A172 (cell line): Measurements from ENCODE around the gene TAS2R5. TPM values are rescaled to one million over a fixed set of nuclear protein-coding genes. Genes with fewer than 3 reads are reported as not detected.
"Not testable (repeated sequence)": the region's sequence is repeated elsewhere in the genome, so short reads cannot be mapped to it uniquely, and the experiment has no call there.

Experiments used
- DNase-seq: peaks from one replicate; pipeline ENCODE4 v3.0.0-alpha.2; 2015; ENCODE audit warnings: low spot score
- total RNA-seq: library from RNA; depleted of rRNA; stranded (reverse); fragments of >200 nt; shearing (Covaris generic); gene quantifications from 2 replicates; pipeline ENCODE4 v1.2.3, GENCODE V29; 2014; rRNA removed

The TAS2R5 gene
- 0.10 TPM in 1 of 2 replicates, not detected in the other for total RNA-seq

- no peak for DNase-seq
Observed at GRCh38 chr7:141789917-141790316, at the start of gene TAS2R5. Gene TAS2R5, plus strand, starts transcription at chr7:141790217. Its CDS starts 145 bp downstream, at chr7:141790362.

GRCh38 chr7:141742229-141742628, 47.8 kb upstream of the TAS2R5 start:
- DNase-seq = no peak

- no peak for DNase-seq
Observed at GRCh38 chr7:141744131-141744530, 45.9 kb upstream of the TAS2R5 start.

GRCh38 chr7:141748396-141748795, 41.6 kb upstream of the TAS2R5 start:
- no peak for DNase-seq

- peak; percentile 6 for DNase-seq
Observed at GRCh38 chr7:141751904-141752303, 38.1 kb upstream of the TAS2R5 start.

GRCh38 chr7:141752634-141753033, 37.4 kb upstream of the TAS2R5 start:
- no peak for DNase-seq

GRCh38 chr7:141754939-141755338, 35.1 kb upstream of the TAS2R5 start:
- no peak for DNase-seq

GRCh38 chr7:141763797-141764196, 26.2 kb upstream of the TAS2R5 start, which contains the start of gene TAS2R3:
Gene TAS2R3, plus strand, starts transcription at chr7:141764097. Its CDS starts 62 bp downstream, at chr7:141764159.
- no peak for DNase-seq

GRCh38 chr7:141770083-141770583, 19.9 kb upstream of the TAS2R5 start:
- DNase-seq = not testable (repeated sequence)

GRCh38 chr7:141776374-141776773, 13.6 kb upstream of the TAS2R5 start, which contains the start of gene TAS2R4:
Gene TAS2R4, plus strand, starts transcription at chr7:141776674. Its CDS starts 1,815 bp downstream, at chr7:141778489.
- DNase-seq = no peak

- peak; percentile 38 for DNase-seq
Observed at GRCh38 chr7:141785706-141786552, 4.1 kb upstream of the TAS2R5 start.

GRCh38 chr7:141788296-141788695, 1.7 kb upstream of the TAS2R5 start:
- no peak for DNase-seq

GRCh38 chr7:141792526-141792925, 2.5 kb downstream of the TAS2R5 start:
- no peak for DNase-seq

- DNase-seq = no peak
Observed at GRCh38 chr7:141820067-141820466, 30.1 kb downstream of the TAS2R5 start.

GRCh38 chr7:141822432-141822831, 32.4 kb downstream of the TAS2R5 start:
- DNase-seq = not testable (repeated sequence)

- DNase-seq = no peak
Observed at GRCh38 chr7:141837683-141838082, 47.7 kb downstream of the TAS2R5 start.

- no peak for DNase-seq
Observed at GRCh38 chr7:141838581-141838980, 48.6 kb downstream of the TAS2R5 start.

GRCh38 chr7:141839256-141839655, 49.2 kb downstream of the TAS2R5 start:
- DNase-seq = no peak

GRCh38 chr7:141840708-141841107, 50.7 kb downstream of the TAS2R5 start:
- DNase-seq = no peak
